CD8-positive, alpha-beta memory T cell (primary cell): ENCODE measurements around the gene ARSA. TPM values are rescaled to one million over a fixed set of nuclear protein-coding genes. Genes with fewer than 3 reads are reported as not detected.

ENCODE experiments used
- CTCF ChIA-PET: fragments of 350-600 bp; sonication (Branson Sonifier 250); formaldehyde crosslinking; loops from one replicate; lab custom pipeline; 2021; ENCODE audit warnings: antibody characterized with exemption; lab: Charles Lee
- POLR2A ChIA-PET: fragments of 350-600 bp; sonication (Branson Sonifier 250); formaldehyde crosslinking; loops from one replicate; lab custom pipeline; 2021; ENCODE audit warnings: antibody characterized with exemption; lab: Charles Lee
- DNase-seq, 5 donors: peaks; one replicate each; pipeline versions ENCODE4 v3.0.0 to v3.0.0-alpha.2; 2020 to 2022; ENCODE audit warnings: mixed read lengths in 1 of 5
- H3K27ac ChIP-seq: one replicate; pipeline ENCODE4 v1.7.0; 2013; ENCODE audit warnings: low read depth, mild to moderate bottlenecking, low read length, moderate library complexity
- H3K27me3 ChIP-seq: 2 replicates; pipeline ENCODE4 v1.7.0; 2013; ENCODE audit warnings: low read length, mild to moderate bottlenecking; ENCODE audit not compliant: insufficient read depth, poor library complexity, severe bottlenecking
- H3K36me3 ChIP-seq: 2 replicates; pipeline ENCODE4 v1.7.0; 2013; ENCODE audit warnings: mild to moderate bottlenecking, low read length, moderate library complexity; ENCODE audit not compliant: insufficient read depth
- H3K4me1 ChIP-seq: 2 replicates; pipeline ENCODE4 v1.7.0; 2013; ENCODE audit warnings: mild to moderate bottlenecking, low read length, moderate library complexity; ENCODE audit not compliant: insufficient read depth
- H3K4me3 ChIP-seq: 2 replicates; pipeline ENCODE4 v1.7.0; 2013; ENCODE audit warnings: mild to moderate bottlenecking, low read length
- H3K9me3 ChIP-seq: 2 replicates; pipeline ENCODE4 v1.7.0; 2013; ENCODE audit warnings: mild to moderate bottlenecking, low read length
- H3K27ac Mint-ChIP-seq, 8 donors: one replicate each; pipeline ENCODE4 v1.8.0; 2020 to 2021; ENCODE audit warnings: mixed read lengths in 8 of 8, mild to moderate bottlenecking in 6 of 8, inconsistent platforms in 3 of 8, moderate library complexity in 3 of 8
- H3K27me3 Mint-ChIP-seq, 2 donors: one replicate each; pipeline ENCODE4 v1.8.0; 2020 to 2021; ENCODE audit warnings: mixed read lengths in 2 of 2, mild to moderate bottlenecking in 1 of 2, moderate library complexity in 1 of 2
- H3K36me3 Mint-ChIP-seq, 3 donors: one replicate each; pipeline ENCODE4 v1.8.0; 2020 to 2021; ENCODE audit warnings: mixed read lengths in 3 of 3, inconsistent platforms in 1 of 3, mild to moderate bottlenecking in 1 of 3
- H3K4me1 Mint-ChIP-seq, 3 donors: one replicate each; pipeline ENCODE4 v1.8.0; 2020 to 2021; ENCODE audit warnings: mixed read lengths in 3 of 3, inconsistent platforms in 1 of 3, mild to moderate bottlenecking in 1 of 3
- H3K4me3 Mint-ChIP-seq, 7 donors: one replicate each; pipeline ENCODE4 v1.8.0; 2020 to 2021; ENCODE audit warnings: mixed read lengths in 7 of 7, mild to moderate bottlenecking in 6 of 7, moderate library complexity in 4 of 7, inconsistent platforms in 2 of 7
- H3K9me3 Mint-ChIP-seq, 5 donors: one replicate each; pipeline ENCODE4 v1.8.0; 2020 to 2022; ENCODE audit warnings: mixed read lengths in 5 of 5, mild to moderate bottlenecking in 3 of 5, moderate library complexity in 2 of 5, inconsistent platforms in 1 of 5
- polyA plus RNA-seq: library from polyadenylated mRNA; unstranded; fragments of 300-500 nt; fragmentation: Illumina TruSeq; gene quantifications from one replicate; pipeline ENCODE4 v1.2.3, GENCODE V29; 2021
- total RNA-seq, 2 experiments: library from RNA; stranded (reverse); gene quantifications; one replicate each; pipeline ENCODE4 v1.2.3, GENCODE V29; 2021

Gene ARSA
- total and polyA plus RNA-seq, 3 experiments from 2014 or later, result 10.6 to 25.3 (median 23.6) TPM

GRCh38 chr22:50673231-50674129 is 45.5 kb upstream of the ARSA start:
- ChIA-PET POLR2A (interaction anchor here (0.6 to 1.0 kb wide), 2 partner anchors 25 to 146 kb away, joined by 3 to 4 read pairs; no protein-coding TSS in a partner anchor), CTCF (no interaction called here)
- H3K9me3 Mint-ChIP-seq, result no peaks in the 10 kb centered on the region
- Histone ChIP-seq H3K4me1 (peaks cover 11% of the 10 kb centered on the region), H3K4me3 (no peak overlapping the region), H3K9me3 (no peaks in the 10 kb centered on the region), H3K36me3 (no peaks in the 10 kb centered on the region), H3K27ac (no peak overlapping the region), H3K27me3 (peaks cover 23% of the 10 kb centered on the region)
- peak in 1 of 5 donors; percentile 42 for DNase-seq
- peaks cover 9 to 25% (median 12%) of the 10 kb centered on the region in 3 donors for H3K4me1 Mint-ChIP-seq
- H3K27me3 Mint-ChIP-seq, result peaks cover 27 to 47% of the 10 kb centered on the region in 2 donors
- H3K27ac Mint-ChIP-seq, result peak overlapping the region in 1 of 8 donors; percentile 74
- no peaks in the 10 kb centered on the region for H3K36me3 Mint-ChIP-seq
- peak overlapping the region in 6 of 7 donors; percentile 49 to 79 (median 64) for H3K4me3 Mint-ChIP-seq

GRCh38 chr22:50672471-50673230 is 44.7 kb upstream of the ARSA start, which contains the start of gene SHANK3:
Gene SHANK3, plus strand, starts transcription at chr22:50672823.
- POLR2A ChIA-PET, result interaction anchor here (0.6 to 1.0 kb wide), 2 partner anchors 25 to 145 kb away, joined by 3 to 4 read pairs; no protein-coding TSS in a partner anchor
- H3K27me3 Mint-ChIP-seq, result peaks cover 31 to 55% of the 10 kb centered on the region in 2 donors

GRCh38 chr22:50672041-50672440 is 44.1 kb upstream of the ARSA start:
- Histone ChIP-seq H3K36me3 (no peaks in the 10 kb centered on the region), H3K27me3 (peaks cover 23% of the 10 kb centered on the region)
- no peaks in the 10 kb centered on the region for H3K36me3 Mint-ChIP-seq

More at GRCh38 chr22:50672471-50673230, 44.7 kb upstream of the ARSA start, which contains the start of gene SHANK3:
- CTCF ChIA-PET, result no interaction called here
- peak within 1 kb of the TSS in 2 of 8 donors; percentile 54 to 74 for H3K27ac Mint-ChIP-seq
- H3K9me3 ChIP-seq, result no peaks in the 10 kb centered on the region
- no peaks in the 10 kb centered on the region for H3K9me3 Mint-ChIP-seq
- no peaks in the 10 kb centered on the region for H3K36me3 ChIP-seq
- H3K27me3 ChIP-seq, result peaks cover 23% of the 10 kb centered on the region
- peaks cover 11% of the 10 kb centered on the region for H3K4me1 ChIP-seq
- no peak within 1 kb of the TSS for H3K27ac ChIP-seq
- peaks cover 9 to 25% (median 12%) of the 10 kb centered on the region in 3 donors for H3K4me1 Mint-ChIP-seq
- H3K36me3 Mint-ChIP-seq, result no peaks in the 10 kb centered on the region
- H3K4me3 Mint-ChIP-seq, result peak within 1 kb of the TSS in 6 of 7 donors; percentile 57 to 89 (median 64)
- DNase-seq, result no peak
- no peak within 1 kb of the TSS for H3K4me3 ChIP-seq

GRCh38 chr22:50671641-50672040 is 43.7 kb upstream of the ARSA start:
- H3K27me3 ChIP-seq, result peaks cover 23% of the 10 kb centered on the region
- H3K27ac Mint-ChIP-seq, result peak overlapping the region in 1 of 8 donors; percentile 59

More at GRCh38 chr22:50672041-50672440, 44.1 kb upstream of the ARSA start:
- H3K9me3 ChIP-seq, result no peaks in the 10 kb centered on the region
- Mint-ChIP-seq H3K27ac (no peak overlapping the region), H3K27me3 (peaks cover 34 to 57% of the 10 kb centered on the region in 2 donors), H3K4me1 (peaks cover 9 to 25% (median 12%) of the 10 kb centered on the region in 3 donors), H3K4me3 (peak overlapping the region in 1 of 7 donors; percentile 65), H3K9me3 (no peaks in the 10 kb centered on the region)
- DNase-seq, result no peak
- H3K27ac ChIP-seq, result no peak overlapping the region
- POLR2A ChIA-PET, result no interaction called here
- CTCF ChIA-PET, result no interaction called here
- H3K4me3 ChIP-seq, result no peak overlapping the region
- H3K4me1 ChIP-seq, result peaks cover 11% of the 10 kb centered on the region

GRCh38 chr22:50670914-50671538 is 43.1 kb upstream of the ARSA start:
- POLR2A ChIA-PET, result no interaction called here
- no peaks in the 10 kb centered on the region for H3K36me3 Mint-ChIP-seq
- no peaks in the 10 kb centered on the region for H3K9me3 Mint-ChIP-seq
- H3K27me3 Mint-ChIP-seq, result peaks cover 31 to 62% of the 10 kb centered on the region in 2 donors
- Histone ChIP-seq H3K9me3 (no peaks in the 10 kb centered on the region), H3K27ac (no peak overlapping the region), H3K4me1 (peaks cover 11% of the 10 kb centered on the region), H3K27me3 (peaks cover 20% of the 10 kb centered on the region), H3K36me3 (no peaks in the 10 kb centered on the region), H3K4me3 (no peak overlapping the region)
- H3K4me3 Mint-ChIP-seq, result peak overlapping the region in 1 of 7 donors; percentile 8
- peaks cover 9 to 25% (median 12%) of the 10 kb centered on the region in 3 donors for H3K4me1 Mint-ChIP-seq
- CTCF ChIA-PET, result no interaction called here
- H3K27ac Mint-ChIP-seq, result no peak overlapping the region
- DNase-seq, result no peak

More at GRCh38 chr22:50671641-50672040, 43.7 kb upstream of the ARSA start:
- Histone ChIP-seq H3K36me3 (no peaks in the 10 kb centered on the region), H3K4me1 (peaks cover 11% of the 10 kb centered on the region), H3K4me3 (no peak overlapping the region), H3K27ac (no peak overlapping the region), H3K9me3 (no peaks in the 10 kb centered on the region)
- Mint-ChIP-seq H3K36me3 (no peaks in the 10 kb centered on the region), H3K27me3 (peaks cover 34 to 61% of the 10 kb centered on the region in 2 donors), H3K4me3 (peak overlapping the region in 1 of 7 donors; percentile 0), H3K9me3 (no peaks in the 10 kb centered on the region), H3K4me1 (peaks cover 9 to 25% (median 12%) of the 10 kb centered on the region in 3 donors)
- ChIA-PET POLR2A (no interaction called here), CTCF (no interaction called here)
- no peak for DNase-seq

- no peak overlapping the region for H3K4me3 ChIP-seq
- H3K9me3 ChIP-seq, result no peaks in the 10 kb centered on the region
- peaks cover 11% of the 10 kb centered on the region for H3K4me1 ChIP-seq
- H3K36me3 ChIP-seq, result no peaks in the 10 kb centered on the region
- no peak overlapping the region for H3K27ac ChIP-seq
- peaks cover 32 to 62% of the 10 kb centered on the region in 2 donors for H3K27me3 Mint-ChIP-seq
- no peak overlapping the region for H3K27ac Mint-ChIP-seq
- CTCF ChIA-PET, result no interaction called here
- peak overlapping the region in 4 of 7 donors; percentile 3 to 51 (median 12) for H3K4me3 Mint-ChIP-seq
- no peaks in the 10 kb centered on the region for H3K9me3 Mint-ChIP-seq
- no peaks in the 10 kb centered on the region for H3K36me3 Mint-ChIP-seq
- H3K4me1 Mint-ChIP-seq, result peaks cover 9 to 24% (median 12%) of the 10 kb centered on the region in 3 donors
- POLR2A ChIA-PET, result no interaction called here
- H3K27me3 ChIP-seq, result peaks cover 15% of the 10 kb centered on the region
- DNase-seq, result no peak
Measured at GRCh38 chr22:50670513-50670912, 42.6 kb upstream of the ARSA start.

GRCh38 chr22:50665738-50666137 is 37.8 kb upstream of the ARSA start:
- H3K4me3 ChIP-seq, result no peak overlapping the region
- POLR2A ChIA-PET, result no interaction called here
- H3K9me3 ChIP-seq, result no peaks in the 10 kb centered on the region
- peaks cover 26 to 40% of the 10 kb centered on the region in 2 donors for H3K27me3 Mint-ChIP-seq
- DNase-seq, result no peak
- H3K27ac Mint-ChIP-seq, result peak overlapping the region in 1 of 8 donors; percentile 54
- no peaks in the 10 kb centered on the region for H3K36me3 ChIP-seq
- CTCF ChIA-PET, result no interaction called here
- H3K27ac ChIP-seq, result no peak overlapping the region
- H3K4me3 Mint-ChIP-seq, result no peak overlapping the region
- no peaks in the 10 kb centered on the region for H3K36me3 Mint-ChIP-seq
- H3K4me1 ChIP-seq, result no peaks in the 10 kb centered on the region
- H3K9me3 Mint-ChIP-seq, result no peaks in the 10 kb centered on the region
- peaks cover 0 to 4% (median 0%) of the 10 kb centered on the region in 3 donors for H3K4me1 Mint-ChIP-seq
- no peaks in the 10 kb centered on the region for H3K27me3 ChIP-seq
